Measurements from ENCODE around the gene ADGRB3. TPM values are rescaled to one million over a fixed set of nuclear protein-coding genes. Genes with fewer than 3 reads are reported as not detected.

The ADGRB3 gene
- total and polyA plus RNA-seq, 4 donors = 0.47 to 24.6 (median 1.9) TPM

GRCh38 chr6:68774843-68775242 lies 139.8 kb downstream of the ADGRB3 start:
- Histone ChIP-seq H3K4me1 (ENCODE audit: control insufficient read depth in 5 of 5, insufficient read depth in 5 of 5, low read length in 5 of 5) (peaks cover 0 to 36% (median 0%) of the 10 kb centered on the region in 5 donors), H3K4me3 (no peak overlapping the region), H3K9me3 (ENCODE audit: control insufficient read depth in 4 of 4, insufficient read depth in 3 of 4, low read length in 3 of 4) (no peaks in the 10 kb centered on the region), H3K36me3 (ENCODE audit: control insufficient read depth in 4 of 4, insufficient read depth in 4 of 4, low read length in 4 of 4) (no peaks in the 10 kb centered on the region), H3K9ac (ENCODE audit: insufficient read depth in 1 of 2, low read length in 2 of 2) (no peak overlapping the region), H3K27me3 (ENCODE audit: control insufficient read depth in 3 of 3, insufficient read depth in 3 of 3, low read length in 2 of 3) (no peaks in the 10 kb centered on the region), H3K27ac (ENCODE audit: low read depth in 1 of 2, low read length in 1 of 2) (no peak overlapping the region)
- TF ChIP-seq, protein P1, sequence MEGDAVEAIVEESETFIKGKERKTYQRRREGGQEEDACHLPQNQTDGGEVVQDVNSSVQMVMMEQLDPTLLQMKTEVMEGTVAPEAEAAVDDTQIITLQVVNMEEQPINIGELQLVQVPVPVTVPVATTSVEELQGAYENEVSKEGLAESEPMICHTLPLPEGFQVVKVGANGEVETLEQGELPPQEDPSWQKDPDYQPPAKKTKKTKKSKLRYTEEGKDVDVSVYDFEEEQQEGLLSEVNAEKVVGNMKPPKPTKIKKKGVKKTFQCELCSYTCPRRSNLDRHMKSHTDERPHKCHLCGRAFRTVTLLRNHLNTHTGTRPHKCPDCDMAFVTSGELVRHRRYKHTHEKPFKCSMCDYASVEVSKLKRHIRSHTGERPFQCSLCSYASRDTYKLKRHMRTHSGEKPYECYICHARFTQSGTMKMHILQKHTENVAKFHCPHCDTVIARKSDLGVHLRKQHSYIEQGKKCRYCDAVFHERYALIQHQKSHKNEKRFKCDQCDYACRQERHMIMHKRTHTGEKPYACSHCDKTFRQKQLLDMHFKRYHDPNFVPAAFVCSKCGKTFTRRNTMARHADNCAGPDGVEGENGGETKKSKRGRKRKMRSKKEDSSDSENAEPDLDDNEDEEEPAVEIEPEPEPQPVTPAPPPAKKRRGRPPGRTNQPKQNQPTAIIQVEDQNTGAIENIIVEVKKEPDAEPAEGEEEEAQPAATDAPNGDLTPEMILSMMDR (IDR thresholded peaks at IDR 0.05; ENCODE audit: control extremely low read depth, extremely low read depth) = no peak
- ATAC-seq (ENCODE audit: insufficient read depth, low FRiP score) (no peak), DNase-seq (no peak)
- 82 to 86% methylated on average over 1 of the region's 1 CpG for WGBS, 2 donors

DNA sequence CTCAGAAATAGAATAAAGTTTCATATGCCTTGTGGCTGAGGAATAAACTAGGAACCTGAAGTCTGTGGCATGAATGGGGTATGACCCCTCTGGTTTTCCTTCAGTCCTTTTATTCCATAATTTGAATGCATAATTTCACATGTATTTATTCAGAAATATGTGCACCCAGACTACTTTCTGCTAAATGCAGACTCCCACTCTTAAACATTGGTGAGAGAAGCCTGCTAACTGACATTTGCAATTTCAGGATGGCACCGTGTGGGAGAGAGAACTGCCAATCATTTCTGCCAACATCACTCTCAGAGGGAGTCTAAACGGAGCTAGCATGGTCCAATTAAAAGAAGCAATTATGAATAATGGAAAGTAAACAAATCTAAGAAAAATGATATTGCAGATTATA lies 141.3 kb downstream of the ADGRB3 start:
- Histone ChIP-seq H3K27ac (ENCODE audit: low read depth in 1 of 2, low read length in 1 of 2) (no peak overlapping the region), H3K9me3 (ENCODE audit: control insufficient read depth in 4 of 4, insufficient read depth in 3 of 4, low read length in 3 of 4) (no peaks in the 10 kb centered on the region), H3K9ac (ENCODE audit: insufficient read depth in 1 of 2, low read length in 2 of 2) (no peak overlapping the region), H3K36me3 (ENCODE audit: control insufficient read depth in 4 of 4, insufficient read depth in 4 of 4, low read length in 4 of 4) (no peaks in the 10 kb centered on the region), H3K27me3 (ENCODE audit: control insufficient read depth in 3 of 3, insufficient read depth in 3 of 3, low read length in 2 of 3) (no peaks in the 10 kb centered on the region), H3K4me1 (ENCODE audit: control insufficient read depth in 5 of 5, insufficient read depth in 5 of 5, low read length in 5 of 5) (peaks cover 0 to 33% (median 0%) of the 10 kb centered on the region in 5 donors), H3K4me3 (no peak overlapping the region)
- DNase-seq (no peak), ATAC-seq (ENCODE audit: insufficient read depth, low FRiP score) (no peak)
- TF ChIP-seq, protein P1 (IDR thresholded peaks at IDR 0.05; ENCODE audit: control extremely low read depth, extremely low read depth) = no peak
- 73 to 74% methylated on average over 2 of the region's 2 CpGs for WGBS, 2 donors

GRCh38 chr6:68777956-68778355 lies 142.9 kb downstream of the ADGRB3 start:
- TF ChIP-seq, protein P1 (IDR thresholded peaks at IDR 0.05; ENCODE audit: control extremely low read depth, extremely low read depth) = no peak
- ATAC-seq (ENCODE audit: insufficient read depth, low FRiP score) (no peak), DNase-seq (peak; percentile 22 to 69 (median 66))
- H3K27me3 ChIP-seq (ENCODE audit: control insufficient read depth in 3 of 3, insufficient read depth in 3 of 3, low read length in 2 of 3) = no peaks in the 10 kb centered on the region
- peaks cover 0 to 33% (median 0%) of the 10 kb centered on the region in 5 donors for H3K4me1 ChIP-seq (ENCODE audit: control insufficient read depth in 5 of 5, insufficient read depth in 5 of 5, low read length in 5 of 5)
- no peak overlapping the region for H3K9ac ChIP-seq (ENCODE audit: insufficient read depth in 1 of 2, low read length in 2 of 2)
- no peak overlapping the region for H3K4me3 ChIP-seq
- H3K36me3 ChIP-seq (ENCODE audit: control insufficient read depth in 4 of 4, insufficient read depth in 4 of 4, low read length in 4 of 4) = no peaks in the 10 kb centered on the region
- H3K9me3 ChIP-seq (ENCODE audit: control insufficient read depth in 4 of 4, insufficient read depth in 3 of 4, low read length in 3 of 4) = no peaks in the 10 kb centered on the region
- no peak overlapping the region for H3K27ac ChIP-seq (ENCODE audit: low read depth in 1 of 2, low read length in 1 of 2)

- no peak for ATAC-seq (ENCODE audit: insufficient read depth, low FRiP score)
- no peaks in the 10 kb centered on the region for H3K9me3 ChIP-seq (ENCODE audit: control insufficient read depth in 4 of 4, insufficient read depth in 3 of 4, low read length in 3 of 4)
- peak; percentile 70 to 93 (median 91) for DNase-seq
Measured at GRCh38 chr6:68778356-68779020, 143.4 kb downstream of the ADGRB3 start.

More at GRCh38 chr6:68778356-68779020, 143.4 kb downstream of the ADGRB3 start:
- TF ChIP-seq, protein P1 (IDR thresholded peaks at IDR 0.05; ENCODE audit: control extremely low read depth, extremely low read depth) = peak; percentile 12
- Histone ChIP-seq H3K4me3 (no peak overlapping the region), H3K9ac (ENCODE audit: insufficient read depth in 1 of 2, low read length in 2 of 2) (peak overlapping the region in 1 of 2 donors; percentile 66), H3K4me1 (ENCODE audit: control insufficient read depth in 5 of 5, insufficient read depth in 5 of 5, low read length in 5 of 5) (peaks cover 0 to 33% (median 0%) of the 10 kb centered on the region in 5 donors), H3K27me3 (ENCODE audit: control insufficient read depth in 3 of 3, insufficient read depth in 3 of 3, low read length in 2 of 3) (no peaks in the 10 kb centered on the region), H3K36me3 (ENCODE audit: control insufficient read depth in 4 of 4, insufficient read depth in 4 of 4, low read length in 4 of 4) (no peaks in the 10 kb centered on the region), H3K27ac (ENCODE audit: low read depth in 1 of 2, low read length in 1 of 2) (no peak overlapping the region)
- 42 to 53% methylated on average over 5 of the region's 5 CpGs for WGBS, 2 donors
